HepG2 (cell line): Measurements from ENCODE around the gene SLC6A8. TPM values are rescaled to one million over a fixed set of nuclear protein-coding genes. Genes with fewer than 3 reads are reported as not detected.
A peak's percentile ranks its signal among the peaks of the same experiment; 100 is the strongest.

Source experiments
- AGO2 ChIP-seq: fragments of 200-400 bp; formaldehyde crosslinking; optimal IDR thresholded peaks from 2 replicates; pipeline ENCODE3; 2017; ENCODE audit warnings: mild to moderate bottlenecking, low read depth, low read length, moderate library complexity
- ATF7-NPFF ChIP-seq: sonication (generic); formaldehyde crosslinking; IDR thresholded peaks from 2 replicates; pipeline ENCODE4 v1.8.1; 2023; ENCODE audit warnings: mild to moderate bottlenecking, low read depth, missing genetic modification reagents, moderate library complexity
- CCAR2 ChIP-seq: fragments of 200-400 bp; formaldehyde crosslinking; optimal IDR thresholded peaks from 2 replicates; pipeline ENCODE3; 2018; ENCODE audit warnings: low read depth, mild to moderate bottlenecking, low read length, moderate library complexity
- ETV5 ChIP-seq: IDR thresholded peaks from 2 replicates; pipeline ENCODE4 v1.6.1; 2018; ENCODE audit warnings: missing biosample characterization, missing genetic modification reagents, inconsistent platforms, borderline replicate concordance
- KAT2B ChIP-seq: fragments of 150-350 bp; IDR thresholded peaks from 2 replicates; pipeline ENCODE4 v1.6.1; 2014; ENCODE audit warnings: low read depth, low read length, borderline replicate concordance
- LCORL ChIP-seq, 2 experiments: fragments of 450-650 bp in 1 of 2; sonication (generic) in 1 of 2; formaldehyde crosslinking in 1 of 2; IDR thresholded peaks; 2 replicates each; pipeline versions ENCODE4 v1.5.0 to v1.6.1; 2017 to 2020; ENCODE audit warnings: antibody characterized with exemption in 1 of 2, missing genetic modification reagents in 1 of 2
- MLLT10 ChIP-seq: sonication (generic); formaldehyde crosslinking; IDR thresholded peaks from 2 replicates; pipeline ENCODE4 v1.4.0; 2020; ENCODE audit warnings: missing genetic modification reagents
- PAF1 ChIP-seq: IDR thresholded peaks from 2 replicates; pipeline ENCODE4 v1.6.1; 2016; ENCODE audit warnings: missing genetic modification reagents, missing compliant biosample characterization
- POGZ ChIP-seq: sonication (generic); formaldehyde crosslinking; IDR thresholded peaks from 2 replicates; pipeline ENCODE4 v1.4.0; 2020; ENCODE audit warnings: mild to moderate bottlenecking, missing genetic modification reagents
- RXRA ChIP-seq: sonication (generic); formaldehyde crosslinking; IDR thresholded peaks from 2 replicates; pipeline ENCODE4 v1.5.1; 2020; ENCODE audit warnings: missing genetic modification reagents
- SOX6 ChIP-seq, 2 experiments: fragments of 450-650 bp in 1 of 2; sonication (generic) in 1 of 2; formaldehyde crosslinking in 1 of 2; IDR thresholded peaks; 2 replicates each; pipeline versions ENCODE4 v1.4.0 to v1.6.1; 2017 to 2020; ENCODE audit warnings: antibody characterized with exemption in 1 of 2, mild to moderate bottlenecking in 1 of 2, missing genetic modification reagents in 1 of 2
- SP2 ChIP-seq: sonication (generic); formaldehyde crosslinking; IDR thresholded peaks from 2 replicates; pipeline ENCODE4 v1.5.1; 2020; ENCODE audit warnings: mild to moderate bottlenecking, missing genetic modification reagents
- TBX2 ChIP-seq: sonication (generic); formaldehyde crosslinking; IDR thresholded peaks from 2 replicates; pipeline ENCODE4 v1.5.0; 2020; ENCODE audit warnings: missing genetic modification reagents, mild to moderate bottlenecking, borderline replicate concordance
- ZNF251 ChIP-seq: sonication (generic); formaldehyde crosslinking; IDR thresholded peaks from 2 replicates; pipeline ENCODE4 v1.9.0; 2021; ENCODE audit warnings: mild to moderate bottlenecking, missing genetic modification reagents
- ZNF44 ChIP-seq: sonication (generic); formaldehyde crosslinking; IDR thresholded peaks from 2 replicates; pipeline ENCODE4 v1.5.1; 2020; ENCODE audit warnings: mild to moderate bottlenecking, missing genetic modification reagents
- ZNF782 ChIP-seq: sonication (generic); formaldehyde crosslinking; IDR thresholded peaks from 2 replicates; pipeline ENCODE4 v1.4.0; 2020; ENCODE audit warnings: missing genetic modification reagents, mild to moderate bottlenecking, borderline replicate concordance
- ZNF816 ChIP-seq: sonication (generic); formaldehyde crosslinking; IDR thresholded peaks from 2 replicates; pipeline ENCODE4 v1.8.0; 2022; ENCODE audit warnings: missing genetic modification reagents, mild to moderate bottlenecking, borderline replicate concordance
- polyA plus RNA-seq, 8 experiments: library from polyadenylated mRNA; depleted of rRNA in 3 of 8; stranded (reverse) in 7 of 8; unstranded in 1 of 8; fragments of >200 nt; fragmentation: Illumina TruSeq in 4 of 8; extraction: Trizol in 4 of 8; gene quantifications; 2 replicates each; pipeline versions ENCODE4 v1.2.1 to v1.2.3, GENCODE V29; 2011 to 2016; ENCODE audit warnings: low read depth in 4 of 8, missing spikeins in 1 of 8, mixed read lengths in 1 of 8; ENCODE audit not compliant: insufficient read depth in 1 of 8
- total RNA-seq, 5 experiments: library from RNA; depleted of rRNA; stranded (reverse); fragments of >200 nt; fragmentation: Illumina TruSeq; extraction: Trizol; gene quantifications; 2 replicates each; pipeline ENCODE4 v1.2.3, GENCODE V29; 2016; ENCODE audit warnings: low read depth in 1 of 5
- TF ChIP-seq, protein P1 (sequence below): sonication (generic); formaldehyde crosslinking; IDR thresholded peaks from 2 replicates; pipeline ENCODE4 v1.4.0; 2020; ENCODE audit warnings: missing genetic modification reagents, low read depth, mild to moderate bottlenecking, borderline replicate concordance
- TF ChIP-seq, protein P2 (sequence below): sonication (generic); formaldehyde crosslinking; IDR thresholded peaks from 2 replicates; pipeline ENCODE4 v1.4.0; 2020; ENCODE audit warnings: missing genetic modification reagents
- TF ChIP-seq, protein P3 (sequence below): sonication (generic); formaldehyde crosslinking; IDR thresholded peaks from 2 replicates; pipeline ENCODE4 v1.4.0; 2020; ENCODE audit warnings: missing genetic modification reagents

SLC6A8 gene
- total and polyA plus RNA-seq, 2 of the 13 experiments (the other 11 are each of a cell fraction or from before 2014, with no cell fraction given), result 13.9 to 176 TPM

DNA sequence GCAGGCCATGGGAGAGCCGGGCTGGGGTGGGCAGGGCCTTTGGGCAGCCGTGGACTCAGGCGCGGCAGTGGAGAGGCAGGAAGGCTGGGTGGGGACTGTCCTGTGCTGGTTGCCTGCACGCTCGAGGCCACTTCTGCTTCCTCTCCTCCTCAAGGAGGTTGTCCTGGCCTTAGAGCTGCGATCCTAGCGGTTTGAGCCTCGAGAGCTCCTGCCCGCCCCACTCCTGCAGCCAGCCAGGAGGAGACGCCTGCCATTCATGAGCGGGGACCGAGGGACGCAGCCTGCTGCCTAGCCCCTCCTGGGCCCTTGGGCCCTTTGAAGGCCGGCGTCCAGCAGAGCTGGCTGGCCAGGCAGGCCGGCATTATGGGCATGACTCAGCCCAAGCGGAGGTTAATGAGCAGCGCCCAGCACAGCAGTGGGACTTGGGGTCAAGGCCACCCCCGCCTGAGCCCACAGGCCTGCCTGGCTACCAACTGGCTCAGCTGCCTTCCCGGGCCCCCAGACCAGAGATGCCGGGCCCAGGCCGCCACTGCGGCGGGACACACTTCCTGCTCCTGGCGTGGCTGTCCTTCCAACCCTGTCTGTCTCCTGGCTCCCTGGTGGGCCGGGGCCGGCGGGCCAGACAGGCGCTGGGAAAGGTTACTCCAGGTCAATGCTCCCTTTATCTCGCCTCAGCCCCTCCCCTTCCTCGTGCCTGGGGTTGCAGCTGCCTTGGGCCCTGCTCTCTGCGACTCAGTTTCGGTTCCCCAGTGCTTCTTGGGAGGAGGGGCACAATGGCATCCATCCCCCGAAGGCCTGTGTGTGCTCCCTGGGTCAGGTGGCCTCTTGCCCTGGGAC is 38.8 kb downstream of the SLC6A8 start (continued):
- TF ChIP-seq, protein P1, sequence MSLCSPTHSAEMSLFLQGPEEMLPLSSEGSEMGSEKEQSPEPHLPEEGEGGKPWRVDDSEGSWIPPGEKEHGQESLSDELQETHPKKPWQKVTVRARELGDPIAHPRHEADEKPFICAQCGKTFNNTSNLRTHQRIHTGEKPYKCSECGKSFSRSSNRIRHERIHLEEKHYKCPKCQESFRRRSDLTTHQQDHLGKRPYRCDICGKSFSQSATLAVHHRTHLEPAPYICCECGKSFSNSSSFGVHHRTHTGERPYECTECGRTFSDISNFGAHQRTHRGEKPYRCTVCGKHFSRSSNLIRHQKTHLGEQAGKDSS (CRISPR knock-in tag), result 0 out of 2 replicates have a peak, but pooled peaks have one; percentile 61
- TF ChIP-seq PAF1 (CRISPR knock-in tag) (no peak), ATF7-NPFF (peak; percentile 35; the same call in 1 of the 2 replicates), TBX2 (peak; percentile 59), MLLT10 (CRISPR knock-in tag) (no peak), ZNF44 (no peak), KAT2B (no peak), CCAR2 (no peak), ETV5 (CRISPR knock-in tag) (peak; percentile 56), LCORL (IDR thresholded peaks at IDR 0.05) (no peak), LCORL (CRISPR knock-in tag; IDR thresholded peaks at IDR 0.05) (peak; percentile 85; the same call in 1 of the 2 replicates), AGO2 (peak; percentile 40), ZNF782 (no peak), SP2 (CRISPR knock-in tag) (no peak), ZNF816 (CRISPR knock-in tag) (no peak), POGZ (peak; percentile 43; the same call in 1 of the 2 replicates), ZNF251 (CRISPR knock-in tag) (no peak), RXRA (CRISPR knock-in tag) (peak; percentile 98), SOX6 (IDR thresholded peaks at IDR 0.05) (no peak), SOX6 (CRISPR knock-in tag; IDR thresholded peaks at IDR 0.05) (peak; percentile 64)
- TF ChIP-seq, protein P2, sequence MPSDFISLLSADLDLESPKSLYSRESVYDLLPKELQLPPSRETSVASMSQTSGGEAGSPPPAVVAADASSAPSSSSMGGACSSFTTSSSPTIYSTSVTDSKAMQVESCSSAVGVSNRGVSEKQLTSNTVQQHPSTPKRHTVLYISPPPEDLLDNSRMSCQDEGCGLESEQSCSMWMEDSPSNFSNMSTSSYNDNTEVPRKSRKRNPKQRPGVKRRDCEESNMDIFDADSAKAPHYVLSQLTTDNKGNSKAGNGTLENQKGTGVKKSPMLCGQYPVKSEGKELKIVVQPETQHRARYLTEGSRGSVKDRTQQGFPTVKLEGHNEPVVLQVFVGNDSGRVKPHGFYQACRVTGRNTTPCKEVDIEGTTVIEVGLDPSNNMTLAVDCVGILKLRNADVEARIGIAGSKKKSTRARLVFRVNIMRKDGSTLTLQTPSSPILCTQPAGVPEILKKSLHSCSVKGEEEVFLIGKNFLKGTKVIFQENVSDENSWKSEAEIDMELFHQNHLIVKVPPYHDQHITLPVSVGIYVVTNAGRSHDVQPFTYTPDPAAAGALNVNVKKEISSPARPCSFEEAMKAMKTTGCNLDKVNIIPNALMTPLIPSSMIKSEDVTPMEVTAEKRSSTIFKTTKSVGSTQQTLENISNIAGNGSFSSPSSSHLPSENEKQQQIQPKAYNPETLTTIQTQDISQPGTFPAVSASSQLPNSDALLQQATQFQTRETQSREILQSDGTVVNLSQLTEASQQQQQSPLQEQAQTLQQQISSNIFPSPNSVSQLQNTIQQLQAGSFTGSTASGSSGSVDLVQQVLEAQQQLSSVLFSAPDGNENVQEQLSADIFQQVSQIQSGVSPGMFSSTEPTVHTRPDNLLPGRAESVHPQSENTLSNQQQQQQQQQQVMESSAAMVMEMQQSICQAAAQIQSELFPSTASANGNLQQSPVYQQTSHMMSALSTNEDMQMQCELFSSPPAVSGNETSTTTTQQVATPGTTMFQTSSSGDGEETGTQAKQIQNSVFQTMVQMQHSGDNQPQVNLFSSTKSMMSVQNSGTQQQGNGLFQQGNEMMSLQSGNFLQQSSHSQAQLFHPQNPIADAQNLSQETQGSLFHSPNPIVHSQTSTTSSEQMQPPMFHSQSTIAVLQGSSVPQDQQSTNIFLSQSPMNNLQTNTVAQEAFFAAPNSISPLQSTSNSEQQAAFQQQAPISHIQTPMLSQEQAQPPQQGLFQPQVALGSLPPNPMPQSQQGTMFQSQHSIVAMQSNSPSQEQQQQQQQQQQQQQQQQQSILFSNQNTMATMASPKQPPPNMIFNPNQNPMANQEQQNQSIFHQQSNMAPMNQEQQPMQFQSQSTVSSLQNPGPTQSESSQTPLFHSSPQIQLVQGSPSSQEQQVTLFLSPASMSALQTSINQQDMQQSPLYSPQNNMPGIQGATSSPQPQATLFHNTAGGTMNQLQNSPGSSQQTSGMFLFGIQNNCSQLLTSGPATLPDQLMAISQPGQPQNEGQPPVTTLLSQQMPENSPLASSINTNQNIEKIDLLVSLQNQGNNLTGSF (CRISPR knock-in tag), result no peak
- TF ChIP-seq, protein P3, sequence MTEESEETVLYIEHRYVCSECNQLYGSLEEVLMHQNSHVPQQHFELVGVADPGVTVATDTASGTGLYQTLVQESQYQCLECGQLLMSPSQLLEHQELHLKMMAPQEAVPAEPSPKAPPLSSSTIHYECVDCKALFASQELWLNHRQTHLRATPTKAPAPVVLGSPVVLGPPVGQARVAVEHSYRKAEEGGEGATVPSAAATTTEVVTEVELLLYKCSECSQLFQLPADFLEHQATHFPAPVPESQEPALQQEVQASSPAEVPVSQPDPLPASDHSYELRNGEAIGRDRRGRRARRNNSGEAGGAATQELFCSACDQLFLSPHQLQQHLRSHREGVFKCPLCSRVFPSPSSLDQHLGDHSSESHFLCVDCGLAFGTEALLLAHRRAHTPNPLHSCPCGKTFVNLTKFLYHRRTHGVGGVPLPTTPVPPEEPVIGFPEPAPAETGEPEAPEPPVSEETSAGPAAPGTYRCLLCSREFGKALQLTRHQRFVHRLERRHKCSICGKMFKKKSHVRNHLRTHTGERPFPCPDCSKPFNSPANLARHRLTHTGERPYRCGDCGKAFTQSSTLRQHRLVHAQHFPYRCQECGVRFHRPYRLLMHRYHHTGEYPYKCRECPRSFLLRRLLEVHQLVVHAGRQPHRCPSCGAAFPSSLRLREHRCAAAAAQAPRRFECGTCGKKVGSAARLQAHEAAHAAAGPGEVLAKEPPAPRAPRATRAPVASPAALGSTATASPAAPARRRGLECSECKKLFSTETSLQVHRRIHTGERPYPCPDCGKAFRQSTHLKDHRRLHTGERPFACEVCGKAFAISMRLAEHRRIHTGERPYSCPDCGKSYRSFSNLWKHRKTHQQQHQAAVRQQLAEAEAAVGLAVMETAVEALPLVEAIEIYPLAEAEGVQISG (CRISPR knock-in tag), result peak; percentile 64; the same call in 1 of the 2 replicates
